Subcutaneous adipose tissue (tissue), 4 donors: ENCODE data around the gene ATP2B2. TPM values are rescaled to one million over a fixed set of nuclear protein-coding genes. Genes with fewer than 3 reads are reported as not detected.

Experiments used
- total RNA-seq, 4 donors: library from RNA; depleted of rRNA; stranded (reverse); fragments of >200 nt; gene quantifications; one replicate each; pipeline ENCODE4 v1.1.0, GENCODE V29; 2016
- TF ChIP-seq, protein P1 (sequence below): fragments of 450-650 bp; IDR thresholded peaks from one replicate; pipeline ENCODE4 v1.5.1; 2016; ENCODE audit warnings: low read depth, mild to moderate bottlenecking, control low read depth, antibody characterized with exemption, moderate library complexity

Gene ATP2B2
- total RNA-seq, 4 donors from 2014 or later: 0.34 to 0.44 TPM; not detected in 2

GRCh38 chr3:10497439-10497838, 7.9 kb downstream of the ATP2B2 start:
- TF ChIP-seq, protein P1, sequence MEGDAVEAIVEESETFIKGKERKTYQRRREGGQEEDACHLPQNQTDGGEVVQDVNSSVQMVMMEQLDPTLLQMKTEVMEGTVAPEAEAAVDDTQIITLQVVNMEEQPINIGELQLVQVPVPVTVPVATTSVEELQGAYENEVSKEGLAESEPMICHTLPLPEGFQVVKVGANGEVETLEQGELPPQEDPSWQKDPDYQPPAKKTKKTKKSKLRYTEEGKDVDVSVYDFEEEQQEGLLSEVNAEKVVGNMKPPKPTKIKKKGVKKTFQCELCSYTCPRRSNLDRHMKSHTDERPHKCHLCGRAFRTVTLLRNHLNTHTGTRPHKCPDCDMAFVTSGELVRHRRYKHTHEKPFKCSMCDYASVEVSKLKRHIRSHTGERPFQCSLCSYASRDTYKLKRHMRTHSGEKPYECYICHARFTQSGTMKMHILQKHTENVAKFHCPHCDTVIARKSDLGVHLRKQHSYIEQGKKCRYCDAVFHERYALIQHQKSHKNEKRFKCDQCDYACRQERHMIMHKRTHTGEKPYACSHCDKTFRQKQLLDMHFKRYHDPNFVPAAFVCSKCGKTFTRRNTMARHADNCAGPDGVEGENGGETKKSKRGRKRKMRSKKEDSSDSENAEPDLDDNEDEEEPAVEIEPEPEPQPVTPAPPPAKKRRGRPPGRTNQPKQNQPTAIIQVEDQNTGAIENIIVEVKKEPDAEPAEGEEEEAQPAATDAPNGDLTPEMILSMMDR: no peak

- TF ChIP-seq, protein P1: no peak
Measured at GRCh38 chr3:10496121-10496863, 9.1 kb downstream of the ATP2B2 start.

DNA sequence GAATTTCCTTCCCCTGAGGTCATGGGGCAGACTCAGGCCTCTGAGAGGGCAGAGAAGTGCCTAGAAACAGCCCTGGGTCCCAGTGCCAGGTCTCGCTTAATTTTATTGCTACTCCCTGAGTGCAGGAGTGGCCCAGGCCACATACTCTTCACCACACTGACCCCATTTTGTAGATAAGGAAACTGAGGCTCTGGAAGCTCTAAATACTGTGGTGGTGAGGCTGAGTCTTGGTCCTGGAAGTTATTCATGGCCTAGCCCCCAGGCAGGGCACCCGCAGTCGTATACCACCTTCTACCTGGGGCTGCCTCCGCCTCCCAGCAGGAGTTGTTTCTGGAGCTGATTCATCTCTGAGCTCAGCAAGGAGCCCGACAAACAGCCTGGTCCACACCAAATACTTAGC, 9.8 kb downstream of the ATP2B2 start:
- TF ChIP-seq, protein P1: no peak

DNA sequence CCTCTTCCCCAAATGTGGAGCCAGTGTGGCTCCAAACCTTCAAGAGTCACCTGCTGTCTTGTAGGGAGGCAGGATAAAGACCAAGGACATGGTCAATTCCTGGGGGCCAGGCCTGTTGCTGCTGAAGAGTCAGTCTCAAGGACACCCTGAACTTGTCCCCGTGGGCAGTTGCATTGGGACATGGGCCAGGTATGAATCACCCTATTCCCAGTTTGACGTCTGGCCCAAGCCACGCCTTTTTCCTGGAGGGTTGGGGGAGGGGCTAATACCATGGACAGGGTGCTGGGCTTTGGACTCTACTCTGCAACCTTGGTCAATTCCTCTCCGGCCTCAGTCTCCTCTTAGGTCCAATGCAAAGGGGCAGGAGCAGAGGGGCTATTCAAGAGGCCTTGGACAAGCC, 10.4 kb downstream of the ATP2B2 start:
- TF ChIP-seq, protein P1: no peak

DNA sequence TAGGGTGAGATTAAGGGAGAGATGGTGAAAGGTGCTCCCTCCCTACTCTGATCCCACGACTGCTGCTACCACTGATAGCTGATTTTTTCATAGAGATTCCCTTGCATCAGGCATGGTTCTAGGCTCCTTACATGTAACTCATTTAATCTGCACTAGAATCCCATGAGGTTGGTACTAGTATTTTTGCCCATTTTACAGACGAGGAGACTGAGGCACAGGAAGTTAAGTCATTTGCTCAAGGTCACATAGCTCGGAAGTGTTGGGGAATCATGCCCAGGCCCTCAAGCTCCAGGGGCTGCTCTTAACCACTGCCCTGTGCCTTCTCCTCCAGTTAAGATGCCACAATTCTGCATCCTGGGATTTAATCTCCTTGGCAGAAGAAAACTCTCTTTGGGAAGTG, 11.2 kb downstream of the ATP2B2 start:
- TF ChIP-seq, protein P1: no peak

GRCh38 chr3:10493202-10493589, 12.2 kb downstream of the ATP2B2 start:
- TF ChIP-seq, protein P1: no peak

DNA sequence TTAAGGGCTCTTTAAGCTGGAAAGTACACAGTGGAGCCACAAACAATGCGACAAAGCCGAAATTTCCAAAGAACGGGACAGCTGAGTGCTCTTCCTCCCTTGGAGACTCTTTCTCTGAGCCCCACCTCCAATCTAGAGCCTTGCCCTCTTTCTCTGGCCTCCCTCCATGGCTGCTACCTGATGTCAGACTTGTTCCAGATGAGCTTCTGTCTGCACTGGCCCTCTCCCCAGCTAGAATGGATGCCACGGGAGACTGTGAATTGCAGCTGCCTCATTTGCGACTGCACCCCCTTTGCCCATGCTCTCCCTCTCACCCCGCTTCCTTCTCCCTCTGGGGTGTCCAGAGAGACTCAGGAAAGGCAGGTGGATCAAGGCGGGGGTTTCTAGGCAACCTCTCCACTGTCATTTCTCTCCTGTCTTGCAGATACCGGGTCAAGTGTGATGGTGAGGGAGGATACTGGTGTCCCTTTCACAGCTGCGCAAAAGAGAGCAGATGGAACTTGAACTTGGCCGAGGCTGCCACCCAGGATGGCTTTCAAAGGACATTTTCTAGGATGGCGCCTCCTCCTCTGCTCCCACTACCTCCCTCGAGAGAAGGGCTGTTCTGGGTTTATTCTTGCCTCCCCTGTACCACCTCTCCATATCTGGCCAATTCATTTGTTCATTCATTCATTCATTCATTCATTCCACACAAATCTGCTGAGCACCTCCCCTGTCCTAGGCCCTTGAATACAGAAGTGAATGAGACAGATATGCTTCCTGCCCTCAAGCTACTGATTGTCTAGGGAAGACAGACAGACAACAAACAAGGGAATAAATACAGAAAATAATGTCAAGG, 12.8 kb downstream of the ATP2B2 start:
- TF ChIP-seq, protein P1: no peak
